ENCODE results near the gene SPATA2L. TPM values are rescaled to one million over a fixed set of nuclear protein-coding genes. Genes with fewer than 3 reads are reported as not detected.

The SPATA2L gene
- total and polyA plus RNA-seq, 10 of the 15 experiments (the other 5 are each of a cell fraction or from before 2014, with no cell fraction given) = 0.20 to 6.9 (median 3.9) TPM; not detected in 1

- TF ChIP-seq NFXL1 (IDR thresholded peaks at IDR 0.05; ENCODE audit: borderline replicate concordance) (no peak), CBX5 (IDR thresholded peaks at IDR 0.05; ENCODE audit: low read depth) (no peak), GABPA (IDR thresholded peaks at IDR 0.05; ENCODE audit: low read depth) (peak; percentile 87), BMI1 (IDR thresholded peaks at IDR 0.05; ENCODE audit: borderline replicate concordance) (peak; percentile 93), YBX1 (IDR thresholded peaks at IDR 0.05) (no peak), KLF5 (IDR thresholded peaks at IDR 0.05; ENCODE audit: partially characterized antibody) (peak; percentile 44), RCOR1 (conservative IDR thresholded peaks at IDR 0.05; ENCODE audit: low read depth, low read length) (0 out of 2 replicates have a peak, but pooled peaks have one; percentile 13), JUNB (IDR thresholded peaks at IDR 0.05) (no peak)
- TF ChIP-seq, protein P1, sequence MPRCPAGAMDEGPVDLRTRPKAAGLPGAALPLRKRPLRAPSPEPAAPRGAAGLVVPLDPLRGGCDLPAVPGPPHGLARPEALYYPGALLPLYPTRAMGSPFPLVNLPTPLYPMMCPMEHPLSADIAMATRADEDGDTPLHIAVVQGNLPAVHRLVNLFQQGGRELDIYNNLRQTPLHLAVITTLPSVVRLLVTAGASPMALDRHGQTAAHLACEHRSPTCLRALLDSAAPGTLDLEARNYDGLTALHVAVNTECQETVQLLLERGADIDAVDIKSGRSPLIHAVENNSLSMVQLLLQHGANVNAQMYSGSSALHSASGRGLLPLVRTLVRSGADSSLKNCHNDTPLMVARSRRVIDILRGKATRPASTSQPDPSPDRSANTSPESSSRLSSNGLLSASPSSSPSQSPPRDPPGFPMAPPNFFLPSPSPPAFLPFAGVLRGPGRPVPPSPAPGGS (IDR thresholded peaks at IDR 0.05; ENCODE audit: borderline replicate concordance, insufficient read depth, low read depth, low read length, poor library complexity, severe bottlenecking) = no peak
These were observed 43.9 kb downstream of the SPATA2L start, which contains the start of the genes CHMP1A and SPATA33 (continued) for GRCh38 chr16:89657442-89658220.

GRCh38 chr16:89656435-89657121 is 44.9 kb downstream of the SPATA2L start:
- RAD21 ChIA-PET (ENCODE audit: unreplicated experiment) = interaction anchor here (0.6 kb wide), 1 partner anchor 43 kb away, joined by 4 read pairs; no protein-coding TSS in a partner anchor
- H3K79me2 ChIP-seq (ENCODE audit: control insufficient read depth, insufficient read depth, low read length) = peaks cover 47% of the 10 kb centered on the region
- TF ChIP-seq ASH2L (IDR thresholded peaks at IDR 0.05; ENCODE audit: borderline replicate concordance, low read depth) = no peak
- no peak for TF ChIP-seq RCOR1 (conservative IDR thresholded peaks at IDR 0.05; ENCODE audit: low read depth, low read length)
- no peak for TF ChIP-seq RBBP5 (conservative IDR thresholded peaks at IDR 0.05)
- no peak for TF ChIP-seq ZBTB11 (CRISPR knock-in tag; IDR thresholded peaks at IDR 0.05)
- no peak for TF ChIP-seq EZH2 (IDR thresholded peaks at IDR 0.05; ENCODE audit: borderline replicate concordance, control insufficient read depth, low read depth, low read length)
- TF ChIP-seq HDGF (IDR thresholded peaks at IDR 0.05) = no peak

More at GRCh38 chr16:89656435-89657121, 44.9 kb downstream of the SPATA2L start:
- in situ Hi-C loops (cut with MboI) (no loop called here), intact Hi-C loops (cut with micrococcal nuclease; ENCODE audit: unreplicated experiment) (no loop called here)
- no peaks in the 10 kb centered on the region for H3K27me3 ChIP-seq (replicated peaks in 1 of 2; ENCODE audit: control insufficient read depth in 2 of 2, insufficient read depth in 2 of 2, low read length in 1 of 2)
- peaks cover 2 to 4% of the 10 kb centered on the region in 2 experiments; a peak in 3 of 4 replicates for H3K36me3 ChIP-seq (ENCODE audit: control insufficient read depth in 2 of 2, insufficient read depth in 2 of 2, low read length in 1 of 2)
- peaks cover 14% of the 10 kb centered on the region for H3K4me1 ChIP-seq (ENCODE audit: control insufficient read depth, insufficient read depth, low read length)
- ChIA-PET SMC1A (ENCODE audit: uncharacterized antibody, unreplicated experiment) (interaction anchor here (2.4 kb wide), 1 partner anchor 30 kb away, joined by 6 read pairs; the partner anchor contains the start of gene CDK10), POLR2A (interaction anchor here (0.6 to 1.6 kb wide), 6 partner anchors 30 to 1086 kb away, joined by 3 to 7 read pairs (median 5); partner anchors contain the start of genes CDK10 and ZC3H18), CTCF (interaction anchor here (2.9 kb wide), 1 partner anchor 43 kb away, joined by 9 read pairs; no protein-coding TSS in a partner anchor)
- ATAC-seq (no peak), FAIRE-seq (no peak), DNase-seq (ENCODE audit: low read depth, low spot score) (no peak)
- WGBS (ENCODE audit: insufficient coverage, insufficient replicate concordance, low lambda C conversion rate, missing lambda C conversion rate) = 42% methylated on average over 21 of the region's 32 CpGs
- H3K9me3 ChIP-seq (replicated peaks; ENCODE audit: control insufficient read depth, insufficient read depth, low read length) = no peaks in the 10 kb centered on the region
- peak overlapping the region; percentile 96 for H3K9ac ChIP-seq (ENCODE audit: control insufficient read depth, insufficient read depth, low read length)
- H3K4me2 ChIP-seq (ENCODE audit: control insufficient read depth, insufficient read depth) = peak overlapping the region; percentile 96
- peak overlapping the region; percentile 88 for H3K27ac ChIP-seq (ENCODE audit: control insufficient read depth, insufficient read depth)
- H3K4me3 ChIP-seq = peak overlapping the region; percentile 97
- H4K20me1 ChIP-seq (ENCODE audit: control insufficient read depth, insufficient read depth) = no peaks in the 10 kb centered on the region
- no TSS peak for BruUV-seq (replicated peaks)
- no peak overlapping the region for H2AFZ ChIP-seq (ENCODE audit: control insufficient read depth, low read depth, low read length)
